Measurements from ENCODE around the gene GYPA.

GRCh38 chr4:144190009-144190408 is 49.5 kb upstream of the GYPA start:
- TF ChIP-seq, protein P1, sequence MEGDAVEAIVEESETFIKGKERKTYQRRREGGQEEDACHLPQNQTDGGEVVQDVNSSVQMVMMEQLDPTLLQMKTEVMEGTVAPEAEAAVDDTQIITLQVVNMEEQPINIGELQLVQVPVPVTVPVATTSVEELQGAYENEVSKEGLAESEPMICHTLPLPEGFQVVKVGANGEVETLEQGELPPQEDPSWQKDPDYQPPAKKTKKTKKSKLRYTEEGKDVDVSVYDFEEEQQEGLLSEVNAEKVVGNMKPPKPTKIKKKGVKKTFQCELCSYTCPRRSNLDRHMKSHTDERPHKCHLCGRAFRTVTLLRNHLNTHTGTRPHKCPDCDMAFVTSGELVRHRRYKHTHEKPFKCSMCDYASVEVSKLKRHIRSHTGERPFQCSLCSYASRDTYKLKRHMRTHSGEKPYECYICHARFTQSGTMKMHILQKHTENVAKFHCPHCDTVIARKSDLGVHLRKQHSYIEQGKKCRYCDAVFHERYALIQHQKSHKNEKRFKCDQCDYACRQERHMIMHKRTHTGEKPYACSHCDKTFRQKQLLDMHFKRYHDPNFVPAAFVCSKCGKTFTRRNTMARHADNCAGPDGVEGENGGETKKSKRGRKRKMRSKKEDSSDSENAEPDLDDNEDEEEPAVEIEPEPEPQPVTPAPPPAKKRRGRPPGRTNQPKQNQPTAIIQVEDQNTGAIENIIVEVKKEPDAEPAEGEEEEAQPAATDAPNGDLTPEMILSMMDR (IDR thresholded peaks at IDR 0.05) = no peak
- TF ChIP-seq POLR2A (IDR thresholded peaks at IDR 0.05) = no peak

All from adrenal gland (tissue), 5 donors.